ENCODE data around the gene VCAN. TPM values are rescaled to one million over a fixed set of nuclear protein-coding genes. Genes with fewer than 3 reads are reported as not detected.

Gene VCAN
- 10 to 100 TPM; 15.7 to 23.4 TPM for total RNA-seq
- 22.8 TPM for polyA plus RNA-seq (ENCODE audit: insufficient read depth, low read depth, low replicate concordance)
- long read RNA-seq, donor 1, full-length matches to known transcripts, result 49 of 76 reads
- long read RNA-seq, donor 1, partial matches to known transcripts, result 27 of 76 reads
- long read RNA-seq, donor 1, other reads (novel, unspliced or antisense), result 0 of 76 reads
- long read RNA-seq, donor 2, full-length matches to known transcripts, result 39 of 94 reads
- long read RNA-seq, donor 2, partial matches to known transcripts, result 55 of 94 reads
- long read RNA-seq, donor 2, other reads (novel, unspliced or antisense), result 0 of 94 reads

DNA sequence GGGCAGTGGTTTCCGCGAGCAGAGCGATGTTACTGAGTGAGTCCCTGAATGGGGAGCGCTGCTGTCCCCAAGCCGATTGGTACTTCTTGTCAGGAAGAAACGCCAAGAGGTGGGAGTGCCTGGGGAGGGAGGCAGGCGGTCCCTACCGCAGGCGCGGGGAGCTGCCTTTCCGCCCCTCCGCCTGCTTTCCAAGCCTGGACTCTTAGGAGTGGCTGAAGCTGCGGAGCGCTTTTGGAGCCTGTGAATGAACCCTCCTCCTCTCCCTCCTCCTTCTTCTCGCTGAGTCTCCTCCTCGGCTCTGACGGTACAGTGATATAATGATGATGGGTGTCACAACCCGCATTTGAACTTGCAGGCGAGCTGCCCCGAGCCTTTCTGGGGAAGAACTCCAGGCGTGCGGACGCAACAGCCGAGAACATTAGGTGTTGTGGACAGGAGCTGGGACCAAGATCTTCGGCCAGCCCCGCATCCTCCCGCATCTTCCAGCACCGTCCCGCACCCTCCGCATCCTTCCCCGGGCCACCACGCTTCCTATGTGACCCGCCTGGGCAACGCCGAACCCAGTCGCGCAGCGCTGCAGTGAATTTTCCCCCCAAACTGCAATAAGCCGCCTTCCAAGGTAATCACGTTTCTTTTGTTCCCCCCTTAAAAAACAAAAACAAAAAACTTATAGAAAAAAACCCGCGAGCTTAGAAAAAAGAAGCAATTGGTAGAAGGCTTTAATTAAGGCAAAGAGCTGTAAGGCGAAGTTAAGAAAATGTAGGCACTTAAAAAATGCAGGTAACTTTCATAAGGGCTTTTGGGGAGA, at the start of gene VCAN:
TSS of gene VCAN (plus strand) at position 340 of the 808 bp plus-strand sequence. CDS start 11,775 bp downstream, outside the sequence.
- Histone ChIP-seq H3K4me1 (peaks cover 11% of the 10 kb centered on the region), H3K36me3 (ENCODE audit: low read depth, missing control alignments) (no peaks in the 10 kb centered on the region), H3K27ac (peak within 1 kb of the TSS; percentile 63 to 70), H3K9me3 (no peaks in the 10 kb centered on the region), H3K4me3 (peak within 1 kb of the TSS; percentile 60 to 71), H3K27me3 (no peaks in the 10 kb centered on the region)
- 0 to 2% methylated on average over 25 to 43 of the region's 43 CpGs for WGBS, 2 donors
- intact Hi-C loops (cut with DNase I; ENCODE audit: low total_unique reads), result no loop called here
- no peak for TF ChIP-seq POLR2A (IDR thresholded peaks at IDR 0.05)
- TF ChIP-seq, protein P1, sequence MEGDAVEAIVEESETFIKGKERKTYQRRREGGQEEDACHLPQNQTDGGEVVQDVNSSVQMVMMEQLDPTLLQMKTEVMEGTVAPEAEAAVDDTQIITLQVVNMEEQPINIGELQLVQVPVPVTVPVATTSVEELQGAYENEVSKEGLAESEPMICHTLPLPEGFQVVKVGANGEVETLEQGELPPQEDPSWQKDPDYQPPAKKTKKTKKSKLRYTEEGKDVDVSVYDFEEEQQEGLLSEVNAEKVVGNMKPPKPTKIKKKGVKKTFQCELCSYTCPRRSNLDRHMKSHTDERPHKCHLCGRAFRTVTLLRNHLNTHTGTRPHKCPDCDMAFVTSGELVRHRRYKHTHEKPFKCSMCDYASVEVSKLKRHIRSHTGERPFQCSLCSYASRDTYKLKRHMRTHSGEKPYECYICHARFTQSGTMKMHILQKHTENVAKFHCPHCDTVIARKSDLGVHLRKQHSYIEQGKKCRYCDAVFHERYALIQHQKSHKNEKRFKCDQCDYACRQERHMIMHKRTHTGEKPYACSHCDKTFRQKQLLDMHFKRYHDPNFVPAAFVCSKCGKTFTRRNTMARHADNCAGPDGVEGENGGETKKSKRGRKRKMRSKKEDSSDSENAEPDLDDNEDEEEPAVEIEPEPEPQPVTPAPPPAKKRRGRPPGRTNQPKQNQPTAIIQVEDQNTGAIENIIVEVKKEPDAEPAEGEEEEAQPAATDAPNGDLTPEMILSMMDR (IDR thresholded peaks at IDR 0.05), result no peak
- peak; percentile 45 for DNase-seq

DNA sequence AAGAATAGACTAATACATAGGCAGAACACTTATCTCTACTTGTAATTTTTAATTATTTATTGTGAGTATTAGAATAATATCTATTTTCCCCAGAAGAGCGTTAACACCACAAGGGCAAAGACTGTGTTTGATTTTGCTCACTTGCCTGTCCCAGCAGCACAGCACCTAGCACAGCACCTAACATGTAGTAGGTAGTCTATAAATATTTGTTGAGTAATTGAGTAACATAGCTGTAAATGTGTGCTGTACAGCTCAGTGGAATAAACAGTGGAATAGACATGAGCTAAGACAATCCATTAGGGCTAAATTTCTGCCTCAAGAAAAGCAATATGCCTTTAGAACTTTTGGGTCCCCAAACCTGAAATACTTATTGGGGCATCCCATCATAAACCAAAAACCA, 49.3 kb upstream of the VCAN start:
- 96% methylated on average over 1 of the region's 1 CpG for WGBS, 2 donors
- Histone ChIP-seq H3K27ac (no peak overlapping the region), H3K9me3 (no peaks in the 10 kb centered on the region), H3K4me1 (no peaks in the 10 kb centered on the region), H3K36me3 (ENCODE audit: low read depth, missing control alignments) (no peaks in the 10 kb centered on the region), H3K4me3 (no peak overlapping the region), H3K27me3 (no peaks in the 10 kb centered on the region)
- intact Hi-C loops (cut with DNase I; ENCODE audit: low total_unique reads), result no loop called here
- TF ChIP-seq POLR2A (IDR thresholded peaks at IDR 0.05), result no peak
- TF ChIP-seq, protein P1 (IDR thresholded peaks at IDR 0.05), result no peak
- no peak for DNase-seq

DNA sequence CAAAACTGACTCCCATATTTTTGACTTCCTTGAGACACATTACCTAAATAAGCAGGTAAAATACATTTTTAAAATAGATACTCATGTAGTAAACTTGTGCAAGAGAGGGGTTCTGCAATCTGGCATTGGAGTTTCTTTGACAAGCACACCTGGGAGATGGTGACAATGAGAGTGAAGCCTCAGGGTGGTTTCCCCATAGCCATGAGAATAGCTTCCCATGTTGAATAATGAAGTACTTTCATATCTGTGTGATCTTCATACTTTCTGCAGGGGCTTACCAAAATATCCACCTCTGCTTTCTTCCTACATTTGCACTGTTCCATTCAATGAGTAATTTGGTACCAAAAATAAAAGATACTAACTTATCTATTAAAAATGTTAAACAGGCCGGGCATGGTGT, 44.7 kb upstream of the VCAN start:
- TF ChIP-seq POLR2A (IDR thresholded peaks at IDR 0.05), result no peak
- TF ChIP-seq, protein P1 (IDR thresholded peaks at IDR 0.05), result no peak
- Histone ChIP-seq H3K4me1 (no peaks in the 10 kb centered on the region), H3K9me3 (no peaks in the 10 kb centered on the region), H3K27me3 (no peaks in the 10 kb centered on the region), H3K36me3 (ENCODE audit: low read depth, missing control alignments) (no peaks in the 10 kb centered on the region), H3K27ac (no peak overlapping the region), H3K4me3 (no peak overlapping the region)
- no peak for DNase-seq
- intact Hi-C loops (cut with DNase I; ENCODE audit: low total_unique reads), result no loop called here
- 95 to 97% methylated on average over 1 of the region's 1 CpG for WGBS, 2 donors

DNA sequence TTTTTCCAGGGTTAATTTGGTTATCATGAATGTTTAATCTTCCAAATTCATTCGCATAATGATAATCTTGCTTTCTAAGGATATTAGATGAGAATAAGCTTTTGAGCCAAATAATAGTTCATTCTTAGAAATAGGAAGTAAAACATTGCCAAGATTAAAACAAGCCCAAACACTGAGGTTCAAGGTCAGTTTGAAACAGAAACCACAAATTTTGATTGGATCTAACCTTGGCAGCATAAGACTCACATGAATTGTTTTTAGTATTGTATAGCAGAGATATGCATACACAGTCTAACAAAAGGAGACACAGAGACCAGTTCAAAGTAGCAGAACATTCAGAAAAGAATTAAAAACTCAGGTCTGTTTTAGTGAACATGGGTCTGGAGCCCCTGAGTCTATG, 43.4 kb upstream of the VCAN start:
- Histone ChIP-seq H3K36me3 (ENCODE audit: low read depth, missing control alignments) (no peaks in the 10 kb centered on the region), H3K4me1 (no peaks in the 10 kb centered on the region), H3K27me3 (no peaks in the 10 kb centered on the region), H3K9me3 (no peaks in the 10 kb centered on the region), H3K27ac (no peak overlapping the region), H3K4me3 (no peak overlapping the region)
- DNase-seq, result no peak
- intact Hi-C loops (cut with DNase I; ENCODE audit: low total_unique reads), result no loop called here
- TF ChIP-seq, protein P1 (IDR thresholded peaks at IDR 0.05), result no peak
- TF ChIP-seq POLR2A (IDR thresholded peaks at IDR 0.05), result no peak
- 38 to 58% methylated on average over 1 of the region's 1 CpG for WGBS, 2 donors
